CD4-positive, alpha-beta T cell treated with Interleukin-4 for 1 hour (primary cell): ENCODE results near the gene ARID3C.

ENCODE experiments used
- DNase-seq, 2 donors: peaks; one replicate each; pipeline ENCODE4 v3.0.0-alpha.2; 2020 to 2022

Gene ARID3C

GRCh38 chr9:34627716-34628655 is 880 bp downstream of the ARID3C start:
- DNase-seq: no peak

- DNase-seq: no peak
Observed at GRCh38 chr9:34625186-34625486, 3.7 kb downstream of the ARID3C start.

- no peak for DNase-seq
Observed at GRCh38 chr9:34624475-34625185, 4.2 kb downstream of the ARID3C start.

GRCh38 chr9:34623374-34624235 is 5.3 kb downstream of the ARID3C start:
- no peak for DNase-seq

- peak; percentile 96 for DNase-seq
Observed at GRCh38 chr9:34620061-34620994, 8.5 kb downstream of the ARID3C start, which contains the start of gene DCTN3. Gene DCTN3 (minus strand): TSS chr9:34620495. CDS start chr9:34620464, 31 bp downstream.

- no peak for DNase-seq
Observed at GRCh38 chr9:34615132-34615531, 13.7 kb downstream of the ARID3C start.

- peak; percentile 74 to 79 for DNase-seq
Observed at GRCh38 chr9:34612788-34613390, 16.0 kb downstream of the ARID3C start.

- DNase-seq: peak; percentile 81 to 85
Observed at GRCh38 chr9:34611811-34612787, 16.8 kb downstream of the ARID3C start, which contains the start of gene RPP25L. Gene RPP25L (minus strand): TSS chr9:34612097. CDS start chr9:34611296, 801 bp downstream.

GRCh38 chr9:34611251-34611810 is 17.5 kb downstream of the ARID3C start:
- DNase-seq: no peak

GRCh38 chr9:34610434-34611206 is 18.2 kb downstream of the ARID3C start:
- no peak for DNase-seq

- no peak for DNase-seq
Observed at GRCh38 chr9:34607331-34607730, 21.5 kb downstream of the ARID3C start.

GRCh38 chr9:34606905-34607304 is 22.0 kb downstream of the ARID3C start:
- no peak for DNase-seq

- no peak for DNase-seq
Observed at GRCh38 chr9:34606190-34606589, 22.7 kb downstream of the ARID3C start.

- DNase-seq: peak; percentile 81 to 83
Observed at GRCh38 chr9:34603610-34604231, 25.1 kb downstream of the ARID3C start.

- no peak for DNase-seq
Observed at GRCh38 chr9:34601937-34602573, 26.8 kb downstream of the ARID3C start.

GRCh38 chr9:34600908-34601307 is 28.0 kb downstream of the ARID3C start:
- DNase-seq: no peak

GRCh38 chr9:34599546-34599945 is 29.3 kb downstream of the ARID3C start:
- no peak for DNase-seq

- DNase-seq: no peak
Observed at GRCh38 chr9:34594177-34594576, 34.7 kb downstream of the ARID3C start.
